ENCODE data around the gene FANCB.

GRCh38 chrX:14829643-14830042, 43.2 kb downstream of the FANCB start:
- TF ChIP-seq TAF1 (IDR thresholded peaks at IDR 0.05; ENCODE audit: borderline replicate concordance, insufficient read depth, low read length): no peak
- TF ChIP-seq POLR2AphosphoS5 (IDR thresholded peaks at IDR 0.05; ENCODE audit: low read depth, low read length): no peak
- no peak for TF ChIP-seq REST (IDR thresholded peaks at IDR 0.05; ENCODE audit: insufficient read depth in 1 of 2, low read depth in 2 of 2, low read length in 2 of 2)
- no peak for TF ChIP-seq SIN3A (IDR thresholded peaks at IDR 0.05; ENCODE audit: borderline replicate concordance, insufficient read depth, low read length)
- no peak for TF ChIP-seq FOXP2 (optimal IDR thresholded peaks at IDR 0.05; ENCODE audit: borderline replicate concordance, extremely low read depth, extremely low read length, insufficient read depth)

Data from PFSK-1 (cell line).